Measurements from ENCODE around the gene PDPK1.

- TF ChIP-seq POLR2A (IDR thresholded peaks at IDR 0.05; ENCODE audit: low read length), result no peak
- TF ChIP-seq GATA1 (IDR thresholded peaks at IDR 0.05; ENCODE audit: low read depth, low read length), result no peak
Measured at GRCh38 chr16:2520784-2521531, 16.9 kb upstream of the PDPK1 start.

Data from erythroblast (primary cell).